ENCODE data around the gene POFUT1.

The POFUT1 gene

DNA sequence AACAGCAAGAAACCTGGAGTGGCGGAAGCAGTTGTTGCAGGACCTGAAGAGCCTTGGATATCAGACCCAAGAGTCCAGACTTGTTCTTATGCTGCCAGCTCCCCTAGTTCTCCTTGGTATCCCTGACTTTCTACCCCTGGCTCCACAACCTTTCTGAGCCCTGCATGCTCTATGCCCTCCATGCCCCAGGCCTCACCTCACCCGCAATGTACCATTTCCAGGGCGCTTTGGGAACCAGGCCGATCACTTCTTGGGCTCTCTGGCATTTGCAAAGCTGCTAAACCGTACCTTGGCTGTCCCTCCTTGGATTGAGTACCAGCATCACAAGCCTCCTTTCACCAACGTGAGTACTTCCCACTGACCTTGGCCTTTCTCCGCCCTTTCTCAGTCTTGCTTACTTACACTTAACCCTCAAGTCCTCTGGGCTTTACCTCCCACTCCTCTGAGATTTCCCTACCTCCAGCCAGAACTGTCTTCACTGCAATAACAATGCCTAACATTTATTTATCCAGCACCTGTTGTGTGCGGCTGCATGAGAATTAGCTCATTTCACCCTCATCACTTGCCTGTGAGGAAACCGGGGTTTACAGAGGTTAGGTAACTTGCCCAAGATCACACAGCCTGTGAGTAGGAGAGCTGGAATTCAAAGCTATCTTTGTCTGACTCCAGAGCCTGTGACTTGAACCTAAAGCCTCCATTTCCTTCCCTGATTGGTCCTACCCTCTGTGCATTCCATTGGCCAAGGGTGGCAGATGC is 2.3 kb downstream of the POFUT1 start:
- Histone ChIP-seq H3K36me3 (ENCODE audit: insufficient read depth, low read length) (peaks cover 38% of the 10 kb centered on the region), H3K27me3 (ENCODE audit: insufficient read depth, low read length) (no peaks in the 10 kb centered on the region), H3K9me3 (ENCODE audit: insufficient read depth, low read depth, low read length) (no peaks in the 10 kb centered on the region), H3K27ac (ENCODE audit: low read depth, low read length) (no peak overlapping the region), H3K4me1 (ENCODE audit: insufficient read depth, low read length) (peaks cover 16% of the 10 kb centered on the region), H3K4me3 (ENCODE audit: low read length) (no peak overlapping the region), H3K9ac (ENCODE audit: low read depth, low read length) (no peak overlapping the region)
- 91% methylated on average over 9 of the region's 9 CpGs for WGBS

DNA sequence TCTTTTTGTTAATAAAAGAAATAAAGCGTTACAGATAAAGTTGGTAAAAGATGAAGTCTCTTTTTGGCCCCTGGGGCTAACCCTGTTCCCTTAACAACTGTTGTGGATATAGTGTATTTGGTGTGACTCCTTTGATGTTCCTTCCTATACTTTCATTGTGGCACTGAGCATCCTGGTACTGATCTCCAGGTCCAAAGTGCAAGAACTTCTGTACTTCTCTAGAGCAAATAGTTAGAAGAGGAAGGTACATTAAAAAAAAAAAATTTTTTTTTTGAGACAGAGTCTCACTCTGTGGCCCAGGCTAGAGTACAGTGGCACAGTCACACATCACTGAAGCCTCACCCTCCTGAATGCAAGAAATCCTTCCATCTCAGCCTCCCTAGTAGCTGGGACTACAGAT is 6.2 kb downstream of the POFUT1 start:
- H3K4me3 ChIP-seq (ENCODE audit: low read length) = no peak overlapping the region
- no peaks in the 10 kb centered on the region for H3K27me3 ChIP-seq (ENCODE audit: insufficient read depth, low read length)
- no peak overlapping the region for H3K9ac ChIP-seq (ENCODE audit: low read depth, low read length)
- H3K9me3 ChIP-seq (ENCODE audit: insufficient read depth, low read depth, low read length) = no peaks in the 10 kb centered on the region
- WGBS = 100% methylated on average over 1 of the region's 1 CpG
- H3K4me1 ChIP-seq (ENCODE audit: insufficient read depth, low read length) = no peaks in the 10 kb centered on the region
- peaks cover 69% of the 10 kb centered on the region for H3K36me3 ChIP-seq (ENCODE audit: insufficient read depth, low read length)
- H3K27ac ChIP-seq (ENCODE audit: low read depth, low read length) = no peak overlapping the region

DNA sequence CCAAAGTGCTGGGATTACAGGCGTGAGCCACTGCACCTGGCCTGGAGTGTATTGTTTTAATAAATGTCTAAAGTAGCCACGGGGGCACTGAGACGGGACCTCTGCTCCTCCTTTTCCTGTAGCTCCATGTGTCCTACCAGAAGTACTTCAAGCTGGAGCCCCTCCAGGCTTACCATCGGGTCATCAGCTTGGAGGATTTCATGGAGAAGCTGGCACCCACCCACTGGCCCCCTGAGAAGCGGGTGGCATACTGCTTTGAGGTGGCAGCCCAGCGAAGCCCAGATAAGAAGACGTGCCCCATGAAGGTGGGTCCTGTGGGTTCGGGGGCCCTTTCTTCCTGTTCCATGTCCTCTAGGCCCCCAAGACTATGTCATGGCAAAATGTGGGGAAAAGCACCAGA is 7.5 kb downstream of the POFUT1 start:
- H3K36me3 ChIP-seq (ENCODE audit: insufficient read depth, low read length) = peaks cover 74% of the 10 kb centered on the region
- H3K27ac ChIP-seq (ENCODE audit: low read depth, low read length) = no peak overlapping the region
- no peaks in the 10 kb centered on the region for H3K27me3 ChIP-seq (ENCODE audit: insufficient read depth, low read length)
- H3K4me1 ChIP-seq (ENCODE audit: insufficient read depth, low read length) = no peaks in the 10 kb centered on the region
- no peaks in the 10 kb centered on the region for H3K9me3 ChIP-seq (ENCODE audit: insufficient read depth, low read depth, low read length)
- no peak overlapping the region for H3K9ac ChIP-seq (ENCODE audit: low read depth, low read length)
- H3K4me3 ChIP-seq (ENCODE audit: low read length) = no peak overlapping the region
- WGBS = 94% methylated on average over 8 of the region's 8 CpGs

DNA sequence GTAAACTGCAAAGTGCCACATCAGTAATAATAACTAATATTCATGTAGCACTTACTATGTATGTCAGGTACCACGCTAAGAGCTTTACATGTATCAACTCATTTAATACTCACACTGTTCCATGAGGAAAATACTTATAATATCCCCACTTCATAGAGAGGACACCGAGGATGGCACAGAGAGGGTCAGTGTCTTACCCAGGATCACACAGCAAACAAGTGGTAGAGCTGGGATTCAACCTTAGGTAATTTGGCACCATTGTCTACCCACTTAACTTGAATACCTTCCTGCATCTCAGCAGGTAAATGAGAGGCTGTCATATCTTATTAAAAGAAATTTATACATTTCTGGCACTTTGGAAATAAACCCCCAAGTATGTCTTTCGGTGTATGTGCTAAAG is 8.0 kb downstream of the POFUT1 start:
- Histone ChIP-seq H3K27ac (ENCODE audit: low read depth, low read length) (no peak overlapping the region), H3K27me3 (ENCODE audit: insufficient read depth, low read length) (no peaks in the 10 kb centered on the region), H3K9ac (ENCODE audit: low read depth, low read length) (no peak overlapping the region), H3K36me3 (ENCODE audit: insufficient read depth, low read length) (peaks cover 72% of the 10 kb centered on the region), H3K4me3 (ENCODE audit: low read length) (no peak overlapping the region), H3K4me1 (ENCODE audit: insufficient read depth, low read length) (no peaks in the 10 kb centered on the region), H3K9me3 (ENCODE audit: insufficient read depth, low read depth, low read length) (no peaks in the 10 kb centered on the region)
- 100% methylated on average over 3 of the region's 3 CpGs for WGBS

DNA sequence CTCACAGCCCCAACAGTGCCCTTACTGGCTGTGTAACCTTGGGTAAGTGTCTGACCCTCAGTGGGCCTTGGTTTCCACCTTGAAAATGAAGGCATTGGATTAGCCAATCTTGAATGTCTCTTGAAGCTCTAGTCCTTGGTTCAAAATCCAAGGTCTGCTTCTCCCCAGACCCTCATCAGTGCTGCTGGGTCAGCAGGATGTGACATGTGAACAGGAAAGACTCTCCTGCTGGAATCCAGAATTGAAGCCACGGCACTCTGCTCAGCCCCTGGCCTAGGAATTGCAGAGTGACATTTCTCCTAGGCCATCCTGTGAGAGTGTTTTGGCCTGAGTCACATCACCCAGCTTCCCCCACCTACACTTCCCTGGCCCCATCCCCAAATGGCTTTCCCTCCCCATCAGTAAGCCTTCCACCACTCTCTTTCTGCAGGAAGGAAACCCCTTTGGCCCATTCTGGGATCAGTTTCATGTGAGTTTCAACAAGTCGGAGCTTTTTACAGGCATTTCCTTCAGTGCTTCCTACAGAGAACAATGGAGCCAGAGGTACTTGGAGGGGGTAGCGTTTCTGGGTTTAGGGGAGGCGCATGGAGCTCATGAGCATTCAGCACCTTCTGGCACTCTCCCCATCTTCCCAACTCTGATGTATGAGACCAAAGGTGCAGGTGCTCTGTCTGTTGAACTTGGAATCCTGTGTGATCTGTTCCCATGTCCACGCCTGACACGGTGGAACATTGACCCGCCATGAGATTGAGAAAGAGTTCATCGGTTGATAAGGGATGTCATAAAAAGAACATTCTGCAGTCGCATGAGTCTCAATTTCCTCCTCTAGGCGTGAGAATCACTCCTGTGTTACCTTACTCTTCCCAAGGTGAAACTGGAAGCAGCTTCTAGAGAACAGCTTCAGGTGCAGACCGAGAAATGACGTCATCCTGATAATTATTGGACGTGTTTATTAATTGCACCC is 8.8 kb downstream of the POFUT1 start:
- 96% methylated on average over 13 of the region's 13 CpGs for WGBS
- Histone ChIP-seq H3K4me1 (ENCODE audit: insufficient read depth, low read length) (no peaks in the 10 kb centered on the region), H3K4me3 (ENCODE audit: low read length) (no peak overlapping the region), H3K9me3 (ENCODE audit: insufficient read depth, low read depth, low read length) (no peaks in the 10 kb centered on the region), H3K9ac (ENCODE audit: low read depth, low read length) (no peak overlapping the region), H3K27ac (ENCODE audit: low read depth, low read length) (no peak overlapping the region), H3K36me3 (ENCODE audit: insufficient read depth, low read length) (peaks cover 72% of the 10 kb centered on the region), H3K27me3 (ENCODE audit: insufficient read depth, low read length) (no peaks in the 10 kb centered on the region)

DNA sequence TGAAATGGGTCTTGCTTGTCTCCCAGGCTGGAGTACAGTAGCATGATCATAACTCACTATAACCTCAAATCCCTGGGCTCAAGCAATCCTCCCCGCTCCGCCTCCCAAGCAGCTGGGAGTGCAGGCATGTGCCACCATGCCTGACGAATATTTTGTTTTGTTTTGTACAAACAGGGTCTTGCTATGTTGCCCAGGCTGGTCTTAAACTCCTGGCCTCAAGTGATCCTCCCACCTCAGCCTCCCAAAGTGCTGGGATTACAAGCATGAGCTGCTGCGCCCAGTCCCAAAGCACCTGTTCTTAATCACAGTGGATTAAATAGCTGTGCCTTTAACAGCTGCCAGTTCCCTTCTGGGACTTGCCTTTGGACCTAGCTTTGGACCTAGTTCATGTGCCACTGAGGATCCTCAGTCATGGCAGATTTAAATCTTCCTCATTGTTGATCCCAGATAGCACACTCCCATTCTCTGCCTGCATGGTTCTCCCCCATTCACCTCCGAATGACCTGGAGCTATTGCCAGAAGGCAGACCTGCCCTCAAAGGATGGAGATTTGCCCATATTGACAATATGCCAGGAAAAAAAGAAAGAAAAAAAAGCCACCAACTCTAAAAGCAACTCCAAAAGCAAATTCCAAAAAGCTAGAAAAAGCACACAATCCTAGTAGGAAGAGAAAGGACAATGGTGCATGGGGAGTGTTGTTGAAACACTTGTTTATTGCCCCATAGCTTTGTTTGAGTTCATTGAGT is 10.6 kb downstream of the POFUT1 start:
- no peaks in the 10 kb centered on the region for H3K27me3 ChIP-seq (ENCODE audit: insufficient read depth, low read length)
- no peak overlapping the region for H3K4me3 ChIP-seq (ENCODE audit: low read length)
- H3K9ac ChIP-seq (ENCODE audit: low read depth, low read length) = no peak overlapping the region
- WGBS = 93% methylated on average over 5 of the region's 5 CpGs
- H3K4me1 ChIP-seq (ENCODE audit: insufficient read depth, low read length) = no peaks in the 10 kb centered on the region
- H3K27ac ChIP-seq (ENCODE audit: low read depth, low read length) = no peak overlapping the region
- H3K9me3 ChIP-seq (ENCODE audit: insufficient read depth, low read depth, low read length) = no peaks in the 10 kb centered on the region
- peaks cover 76% of the 10 kb centered on the region for H3K36me3 ChIP-seq (ENCODE audit: insufficient read depth, low read length)

DNA sequence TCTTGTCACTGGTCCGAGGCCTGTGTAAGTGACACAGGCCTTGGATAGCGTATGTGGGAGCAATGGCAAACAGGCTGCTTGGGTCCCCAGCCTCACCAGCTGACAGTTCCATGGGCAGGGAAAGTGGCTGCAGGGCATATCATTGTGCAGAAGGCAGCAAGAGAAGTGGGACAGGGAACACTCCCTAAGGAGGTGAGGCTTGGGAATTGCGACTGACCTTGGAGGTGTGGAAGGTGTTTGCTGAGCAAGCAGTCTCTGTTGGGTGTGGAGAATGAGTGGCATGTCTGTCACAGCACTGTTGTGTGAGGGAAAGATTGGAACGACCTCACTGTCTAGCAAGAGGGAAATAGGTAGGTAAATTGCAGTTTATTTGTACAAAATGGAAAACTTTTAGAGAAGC is 16.8 kb downstream of the POFUT1 start:
- WGBS = 88% methylated on average over 4 of the region's 4 CpGs
- H3K4me3 ChIP-seq (ENCODE audit: low read length) = no peak overlapping the region
- H3K27me3 ChIP-seq (ENCODE audit: insufficient read depth, low read length) = no peaks in the 10 kb centered on the region
- H3K27ac ChIP-seq (ENCODE audit: low read depth, low read length) = no peak overlapping the region
- H3K9me3 ChIP-seq (ENCODE audit: insufficient read depth, low read depth, low read length) = no peaks in the 10 kb centered on the region
- H3K4me1 ChIP-seq (ENCODE audit: insufficient read depth, low read length) = no peaks in the 10 kb centered on the region
- peaks cover 81% of the 10 kb centered on the region for H3K36me3 ChIP-seq (ENCODE audit: insufficient read depth, low read length)
- H3K9ac ChIP-seq (ENCODE audit: low read depth, low read length) = no peak overlapping the region

DNA sequence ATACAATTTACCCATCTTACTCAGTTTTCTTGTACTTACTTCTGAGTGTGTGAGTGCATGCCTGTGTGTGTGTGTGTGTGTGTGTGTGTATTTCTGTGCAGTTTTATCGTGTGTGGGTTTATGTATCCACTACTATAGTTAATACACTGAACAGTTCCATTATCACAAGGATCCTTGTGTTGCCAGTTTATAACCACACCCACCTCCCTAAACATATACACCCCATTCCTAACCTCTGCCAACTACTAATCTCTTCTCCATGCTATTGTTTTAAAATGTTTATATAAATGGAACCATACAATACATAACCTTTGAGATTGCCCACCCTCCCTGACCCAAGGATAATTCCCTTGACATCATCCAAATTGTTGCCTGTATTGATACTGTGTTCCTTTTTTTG is 18.7 kb downstream of the POFUT1 start:
- Histone ChIP-seq H3K4me3 (ENCODE audit: low read length) (no peak overlapping the region), H3K27me3 (ENCODE audit: insufficient read depth, low read length) (no peaks in the 10 kb centered on the region), H3K27ac (ENCODE audit: low read depth, low read length) (no peak overlapping the region), H3K9ac (ENCODE audit: low read depth, low read length) (no peak overlapping the region), H3K4me1 (ENCODE audit: insufficient read depth, low read length) (no peaks in the 10 kb centered on the region), H3K9me3 (ENCODE audit: insufficient read depth, low read depth, low read length) (no peaks in the 10 kb centered on the region), H3K36me3 (ENCODE audit: insufficient read depth, low read length) (peaks cover 79% of the 10 kb centered on the region)
- no CpG with 5 or more reads among the region's 1 CpG for WGBS

DNA sequence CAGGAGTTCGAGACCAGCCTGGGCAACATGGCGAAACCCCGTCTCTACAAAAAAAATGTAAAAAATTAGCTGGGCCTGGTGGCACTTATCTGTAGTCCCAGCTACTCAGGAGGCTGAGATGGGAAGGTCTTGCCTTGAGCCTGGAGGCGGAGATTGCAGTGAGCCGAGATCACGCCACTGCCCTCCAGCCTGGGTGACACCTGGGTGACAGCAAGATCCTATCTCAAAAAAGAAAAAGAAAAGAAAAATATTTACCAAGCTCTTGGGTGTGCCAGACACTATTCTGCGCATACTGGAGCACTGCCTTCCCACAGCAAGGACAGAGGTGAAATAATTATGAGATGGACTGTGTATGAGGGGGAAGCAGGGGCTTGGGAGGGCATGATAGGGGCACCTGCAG is 19.6 kb downstream of the POFUT1 start:
- Histone ChIP-seq H3K4me1 (ENCODE audit: insufficient read depth, low read length) (no peaks in the 10 kb centered on the region), H3K27ac (ENCODE audit: low read depth, low read length) (no peak overlapping the region), H3K27me3 (ENCODE audit: insufficient read depth, low read length) (no peaks in the 10 kb centered on the region), H3K36me3 (ENCODE audit: insufficient read depth, low read length) (peaks cover 82% of the 10 kb centered on the region), H3K9ac (ENCODE audit: low read depth, low read length) (no peak overlapping the region), H3K9me3 (ENCODE audit: insufficient read depth, low read depth, low read length) (no peaks in the 10 kb centered on the region), H3K4me3 (ENCODE audit: low read length) (no peak overlapping the region)
- 94% methylated on average over 7 of the region's 7 CpGs for WGBS

DNA sequence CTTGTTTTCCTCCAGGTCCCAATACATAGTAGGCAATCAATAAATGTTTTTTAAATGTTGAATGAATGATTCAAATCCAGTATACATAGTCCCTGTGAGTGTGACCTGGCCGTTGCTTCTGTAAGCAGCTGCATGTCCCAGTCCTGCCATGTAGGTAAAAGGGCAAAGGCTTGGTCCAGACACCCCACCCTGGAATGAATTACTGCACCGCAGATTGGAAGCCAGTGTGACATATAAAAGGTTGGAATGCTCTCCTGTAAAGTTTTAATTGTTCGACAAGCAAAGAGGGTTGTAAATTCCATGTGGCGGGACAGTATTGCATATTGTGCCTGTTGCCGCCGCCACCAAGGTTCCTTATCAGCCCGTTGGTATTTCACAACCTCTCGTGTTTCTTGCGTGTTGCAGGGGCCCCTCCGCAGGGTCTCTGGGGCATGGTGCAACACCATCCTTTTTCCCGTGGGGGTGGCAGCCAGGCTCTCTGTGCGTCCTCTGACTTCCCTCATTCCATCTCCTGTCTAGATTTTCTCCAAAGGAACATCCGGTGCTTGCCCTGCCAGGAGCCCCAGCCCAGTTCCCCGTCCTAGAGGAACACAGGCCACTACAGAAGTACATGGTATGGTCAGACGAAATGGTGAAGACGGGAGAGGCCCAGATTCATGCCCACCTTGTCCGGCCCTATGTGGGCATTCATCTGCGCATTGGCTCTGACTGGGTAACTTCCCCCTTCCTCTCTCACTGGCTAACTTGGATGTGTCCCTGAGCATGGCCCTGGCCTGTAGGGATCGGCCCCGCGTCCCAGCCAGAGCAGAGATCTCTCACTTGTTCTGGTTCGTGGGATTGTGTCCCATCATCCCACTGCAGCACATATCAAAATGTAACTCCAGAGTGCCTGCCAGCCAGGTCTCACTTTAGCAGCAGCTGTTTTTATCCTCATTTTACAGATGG is 20.3 kb downstream of the POFUT1 start:
- WGBS = 94% methylated on average over 22 of the region's 22 CpGs
- Histone ChIP-seq H3K27ac (ENCODE audit: low read depth, low read length) (no peak overlapping the region), H3K4me3 (ENCODE audit: low read length) (no peak overlapping the region), H3K4me1 (ENCODE audit: insufficient read depth, low read length) (no peaks in the 10 kb centered on the region), H3K36me3 (ENCODE audit: insufficient read depth, low read length) (peaks cover 82% of the 10 kb centered on the region), H3K9me3 (ENCODE audit: insufficient read depth, low read depth, low read length) (no peaks in the 10 kb centered on the region), H3K9ac (ENCODE audit: low read depth, low read length) (no peak overlapping the region), H3K27me3 (ENCODE audit: insufficient read depth, low read length) (no peaks in the 10 kb centered on the region)
